GM19455 (cell line): ENCODE data around the gene PSD.

Experiments used
- ATAC-seq: cut with Tn5 transposase; IDR thresholded peaks from one replicate; pipeline ENCODE4 v1.9.1; 2021; ENCODE audit not compliant: unreplicated experiment

PSD gene

DNA sequence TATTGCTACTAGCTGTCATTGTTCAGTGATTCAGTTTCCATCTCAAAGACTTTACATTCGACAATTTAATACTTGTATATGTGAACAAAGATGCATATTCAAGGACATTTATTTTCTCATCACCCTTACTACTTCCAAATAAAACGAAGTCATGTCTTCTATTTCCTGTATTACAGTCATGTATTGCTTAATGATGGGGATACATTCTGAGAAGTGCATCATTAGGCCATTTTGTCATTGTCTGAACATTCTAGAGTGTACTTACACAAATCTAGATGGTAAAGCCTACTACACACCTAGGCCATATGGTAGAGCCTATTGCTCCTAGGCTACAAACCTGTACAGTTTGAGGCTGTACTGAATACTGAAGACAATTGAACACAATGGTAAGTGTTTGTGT is 26.3 kb upstream of the PSD start:
- no peak for ATAC-seq

- ATAC-seq, result no peak
These were observed 19.8 kb upstream of the PSD start for GRCh38 chr10:102438374-102438773.

DNA sequence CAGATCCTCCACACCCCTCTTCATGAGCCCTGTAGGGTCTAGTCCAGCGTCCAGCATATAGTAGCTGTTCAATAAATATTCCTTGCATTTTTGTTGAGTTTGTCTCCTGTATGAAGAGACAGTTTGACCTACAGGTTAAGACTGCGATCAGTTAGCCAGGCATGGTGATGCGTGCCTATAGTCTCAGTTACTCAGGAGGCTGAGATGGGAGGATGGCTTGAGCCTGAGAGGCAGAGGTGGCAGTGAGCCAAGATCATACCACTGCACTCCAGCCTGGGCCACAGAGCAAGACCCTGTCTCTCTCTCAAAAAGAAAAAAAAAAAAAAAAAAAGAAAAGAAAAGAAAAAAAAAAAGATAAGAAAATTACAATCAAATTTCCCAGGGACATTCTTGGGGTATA is 18.9 kb upstream of the PSD start:
- ATAC-seq, result no peak

- ATAC-seq, result no peak
These were observed 17.7 kb upstream of the PSD start for GRCh38 chr10:102436312-102436711.

GRCh38 chr10:102435529-102436233 is 17.1 kb upstream of the PSD start:
- no peak for ATAC-seq

GRCh38 chr10:102435133-102435497 is 16.5 kb upstream of the PSD start:
- ATAC-seq, result no peak

- ATAC-seq, result no peak
These were observed 16.0 kb upstream of the PSD start for GRCh38 chr10:102434394-102435132.

GRCh38 chr10:102433619-102434046 is 15.0 kb upstream of the PSD start:
- ATAC-seq, result no peak

- ATAC-seq, result peak; percentile 93
These were observed 13.8 kb upstream of the PSD start, which contains the start of gene CUEDC2 for GRCh38 chr10:102432162-102432950. Gene CUEDC2 (minus strand): TSS chr10:102432574. CDS start chr10:102425188, 7,386 bp downstream.

GRCh38 chr10:102431452-102432124 is 13.0 kb upstream of the PSD start:
- no peak for ATAC-seq

GRCh38 chr10:102429468-102429867 is 10.9 kb upstream of the PSD start:
- no peak for ATAC-seq

DNA sequence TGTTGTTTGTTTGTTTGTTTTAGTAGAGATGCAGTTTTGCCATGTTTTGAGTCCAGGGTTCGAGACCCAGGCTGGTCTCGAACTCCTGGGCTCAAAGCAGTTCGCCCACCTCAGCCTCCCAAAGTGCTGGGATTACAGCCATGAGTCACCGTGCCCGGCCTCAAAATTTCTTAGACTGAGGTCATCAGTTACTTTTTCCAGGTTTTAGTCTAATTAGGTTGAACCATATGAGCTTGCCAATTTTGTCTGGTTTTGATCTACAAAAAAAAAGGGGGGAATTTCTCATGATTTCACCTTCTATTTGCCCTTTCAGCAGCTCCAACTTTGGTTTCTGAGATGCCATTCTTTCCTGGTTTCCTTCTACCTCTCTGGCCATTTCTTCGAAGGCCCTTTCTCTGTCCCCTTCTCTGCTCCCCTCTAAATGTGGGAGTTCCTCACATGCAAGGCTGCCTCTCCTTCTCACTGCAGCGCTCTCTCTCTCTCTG is 8.3 kb upstream of the PSD start:
- ATAC-seq, result no peak

DNA sequence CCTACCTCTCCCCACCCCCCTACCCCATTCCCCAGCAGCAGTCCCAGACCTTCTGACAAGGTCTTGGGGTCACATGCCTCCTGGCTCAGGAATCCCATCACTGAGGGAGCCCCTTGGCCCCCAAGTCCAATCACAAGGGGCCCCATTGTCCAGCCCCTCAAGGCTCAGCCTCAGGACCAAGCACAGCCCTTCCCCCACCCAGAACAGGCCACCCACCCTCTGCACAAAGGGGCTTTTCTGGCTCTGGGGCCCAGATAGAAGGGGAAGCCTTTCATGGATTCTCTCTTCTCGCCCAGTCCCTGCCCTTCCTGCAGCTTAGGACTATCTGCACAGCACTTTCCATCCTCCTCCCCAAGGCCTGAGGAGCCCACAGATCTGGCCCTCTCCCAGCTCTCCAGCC is 6.9 kb upstream of the PSD start:
- ATAC-seq, result no peak

GRCh38 chr10:102424916-102425315 is 6.3 kb upstream of the PSD start:
- no peak for ATAC-seq

DNA sequence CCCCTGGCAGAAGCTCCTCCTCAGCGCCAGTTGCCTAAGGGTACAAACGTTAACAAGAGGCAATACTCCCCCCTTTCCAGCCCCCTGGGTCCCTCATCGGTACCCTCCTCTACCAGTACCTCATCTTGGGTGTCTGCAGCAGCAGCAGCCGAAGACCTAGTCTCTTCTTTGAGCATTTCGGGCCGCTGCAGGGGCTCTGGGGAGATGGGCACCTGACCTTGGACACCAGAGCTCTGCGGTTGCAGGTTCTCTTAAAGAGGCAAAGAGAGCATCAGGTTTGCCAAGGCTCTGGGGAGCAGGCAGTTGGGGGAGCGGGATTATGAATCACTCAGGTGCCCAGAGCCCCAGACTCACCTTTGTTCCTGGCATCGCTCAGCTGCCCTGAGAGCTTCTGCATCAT is 5.6 kb upstream of the PSD start:
- no peak for ATAC-seq

DNA sequence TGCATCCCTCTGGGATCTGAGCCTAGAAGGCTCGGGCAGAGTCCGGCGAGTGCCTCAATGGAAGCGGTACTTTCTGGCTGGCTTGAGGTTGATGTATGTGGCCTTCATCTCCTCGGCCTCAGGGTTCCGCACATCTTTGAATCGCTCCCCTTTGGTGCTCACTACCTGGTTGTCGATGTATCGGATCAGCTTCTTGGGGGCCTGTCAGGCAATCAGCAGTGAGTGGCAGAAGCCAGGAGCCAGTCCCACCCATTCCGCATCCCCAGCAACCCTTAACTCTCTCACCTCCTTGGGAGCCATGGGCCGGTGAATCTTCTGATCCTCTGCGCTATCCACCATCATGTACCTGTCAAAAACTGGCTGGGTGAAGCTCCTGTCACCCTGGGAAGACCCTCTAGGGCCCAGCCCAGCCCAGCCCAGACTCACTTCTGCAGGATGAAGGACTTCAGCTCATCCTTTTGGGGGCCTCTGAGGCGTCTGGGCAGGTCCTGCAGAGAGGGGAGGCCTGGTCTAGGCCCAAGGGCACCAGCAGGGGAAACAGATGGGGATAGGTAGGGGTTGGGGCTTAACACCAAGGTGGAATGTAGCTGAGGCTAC is 4.9 kb upstream of the PSD start:
- ATAC-seq, result no peak

DNA sequence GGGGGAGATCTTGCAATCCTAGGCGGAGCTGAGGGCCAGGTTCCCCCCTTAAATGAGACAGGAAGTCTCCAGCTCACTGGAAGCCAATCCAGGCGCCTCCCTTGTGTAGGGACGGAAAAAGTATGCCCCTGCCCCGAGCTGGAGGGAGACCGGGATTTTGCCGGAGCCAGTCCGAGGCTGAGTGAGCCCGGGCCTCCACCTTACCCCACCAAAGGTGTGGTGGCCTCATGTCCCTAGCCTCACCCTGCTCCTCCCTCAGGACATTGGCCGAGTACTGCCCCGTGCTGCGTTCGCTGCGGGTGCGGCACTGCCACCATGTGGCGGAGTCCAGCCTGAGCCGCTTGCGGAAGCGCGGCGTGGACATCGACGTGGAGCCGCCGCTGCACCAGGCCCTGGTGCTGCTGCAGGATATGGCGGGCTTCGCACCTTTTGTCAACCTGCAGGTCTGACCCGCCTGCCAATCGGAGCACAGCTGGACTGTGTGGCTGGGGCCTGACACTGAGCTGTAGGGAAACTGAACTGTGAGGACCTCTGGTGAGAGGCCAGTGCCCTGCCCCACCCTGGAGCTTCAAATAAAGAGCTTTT is 4.1 kb upstream of the PSD start:
- no peak for ATAC-seq

GRCh38 chr10:102421757-102422512 is 3.4 kb upstream of the PSD start:
- no peak for ATAC-seq

- no peak for ATAC-seq
These were observed 2.8 kb upstream of the PSD start for GRCh38 chr10:102421507-102421756.
